ENCODE measurements around the gene GDF7. TPM values are rescaled to one million over a fixed set of nuclear protein-coding genes. Genes with fewer than 3 reads are reported as not detected.

The GDF7 gene
- total RNA-seq, 1 experiment from 2014 or later: 0.02 TPM

- TF ChIP-seq YY1 (IDR thresholded peaks at IDR 0.05; ENCODE audit: extremely low read depth, insufficient replicate concordance, low read depth, low read length): no peak
- no peak for TF ChIP-seq REST (IDR thresholded peaks at IDR 0.05; ENCODE audit: low read depth)
- TF ChIP-seq CBX3 (IDR thresholded peaks at IDR 0.05; ENCODE audit: low read depth): no peak
- TF ChIP-seq POLR2AphosphoS5 (IDR thresholded peaks at IDR 0.05; ENCODE audit: low read depth, low read length): no peak
- no peak for TF ChIP-seq JUND (IDR thresholded peaks at IDR 0.05)
- TF ChIP-seq POLR2A (IDR thresholded peaks at IDR 0.05; ENCODE audit: borderline replicate concordance, extremely low read depth, insufficient read depth, insufficient read length): no peak
- TF ChIP-seq, protein P1, sequence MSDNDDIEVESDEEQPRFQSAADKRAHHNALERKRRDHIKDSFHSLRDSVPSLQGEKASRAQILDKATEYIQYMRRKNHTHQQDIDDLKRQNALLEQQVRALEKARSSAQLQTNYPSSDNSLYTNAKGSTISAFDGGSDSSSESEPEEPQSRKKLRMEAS (IDR thresholded peaks at IDR 0.05): no peak
- TF ChIP-seq CEBPB (IDR thresholded peaks at IDR 0.05; ENCODE audit: low read depth): no peak
- no peak for TF ChIP-seq SP1 (IDR thresholded peaks at IDR 0.05; ENCODE audit: low read depth)
- TF ChIP-seq CTCF (IDR thresholded peaks at IDR 0.05 in 2 of 3, conservative IDR thresholded peaks at IDR 0.05 in 1 of 3; ENCODE audit: borderline replicate concordance in 1 of 3, insufficient read depth in 1 of 3, low read depth in 2 of 3, low read length in 2 of 3): no peak
- no peak for TF ChIP-seq ATF3 (IDR thresholded peaks at IDR 0.05)
- no peaks in the 10 kb centered on the region for H4K20me1 ChIP-seq (ENCODE audit: insufficient read depth)
- POLR2A ChIA-PET: interaction anchor here (2.9 kb wide), 1 partner anchor 197 kb away, joined by 19 read pairs; the partner anchor contains the start of gene RHOB
- H3K9me3 ChIP-seq (ENCODE audit: control insufficient read depth in 1 of 2, insufficient read depth in 1 of 2, low read depth in 1 of 2, low read length in 2 of 2): no peaks in the 10 kb centered on the region
- no peaks in the 10 kb centered on the region; a peak in 1 of 4 replicates for H3K4me1 ChIP-seq (ENCODE audit: control insufficient read depth in 1 of 2, insufficient read depth in 2 of 2, low read length in 2 of 2)
- CTCF ChIA-PET: interaction anchor here (0.7 to 3.3 kb wide), 8 partner anchors 192 to 318 kb away, joined by 3 to 25 read pairs (median 10); partner anchors contain the start of gene RHOB
- no peak overlapping the region for H3K27ac ChIP-seq (ENCODE audit: low read depth, low read length)
- no peak overlapping the region for H3K9ac ChIP-seq (ENCODE audit: low read length)
- peaks cover 0 to 3% of the 10 kb centered on the region in 2 experiments; a peak in 1 of 4 replicates for H3K36me3 ChIP-seq (ENCODE audit: control insufficient read depth in 1 of 2, insufficient read depth in 2 of 2, low read length in 2 of 2)
- H2AFZ ChIP-seq (ENCODE audit: low read depth, low read length, poor library complexity, severe bottlenecking): no peak overlapping the region
- no peaks in the 10 kb centered on the region for H3K27me3 ChIP-seq (ENCODE audit: insufficient read depth, low read length)
- no TSS peak for BruUV-seq (replicated peaks)
- no peaks in the 10 kb centered on the region for H3K79me2 ChIP-seq (ENCODE audit: insufficient read depth, low read length)
- ATAC-seq (no peak), DNase-seq (ENCODE audit: low read depth, low spot score) (no peak)
- RAD21 ChIA-PET (ENCODE audit: low non-redundant PET in 1 of 2, low total read pairs in 2 of 2, uncharacterized antibody in 2 of 2, unreplicated experiment in 2 of 2): interaction anchor here in 1 of 2 experiments (1.6 kb wide), 1 partner anchor 232 kb away, joined by 7 read pairs; no protein-coding TSS in a partner anchor
- H3K9me2 ChIP-seq (ENCODE audit: insufficient read depth): no peaks in the 10 kb centered on the region
- no peak overlapping the region for H3K4me3 ChIP-seq (replicated peaks in 1 of 2; ENCODE audit: low read depth in 1 of 2, low read length in 2 of 2)
- intact Hi-C loops (cut with micrococcal nuclease): loop anchor here (5.0 kb wide), 1 partner anchor 687 kb away; no protein-coding TSS in a partner anchor
- H3K4me2 ChIP-seq (ENCODE audit: low read length): no peak overlapping the region
Measured at GRCh38 chr2:20643826-20644225, 23.1 kb upstream of the GDF7 start.
